HCT116 (cell line): Measurements from ENCODE around the gene FAM200B. TPM values are rescaled to one million over a fixed set of nuclear protein-coding genes. Genes with fewer than 3 reads are reported as not detected.

Experiments
- ATAC-seq: fragments of 200-7000 bp; cut with Tn5 transposase; 2 replicates; pipeline ENCODE4 v1.9.1; 2020; ENCODE audit warnings: mild to moderate bottlenecking, moderate library complexity
- BruUV-seq: library from RNA; stranded (reverse); fragments of 400-500 nt; replicated peaks from 2 replicates; lab custom pipeline; 2021; lab: Mats Ljungman, UMichigan
- CTCF ChIA-PET: fragments of 300-600 bp; sonication (Branson Sonifier 250); formaldehyde crosslinking; loops from one replicate; lab custom pipeline; 2021; ENCODE audit warnings: antibody characterized with exemption; lab: Charles Lee
- POLR2A ChIA-PET: fragments of 300-600, 350-600 bp; sonication (Branson Sonifier 250); formaldehyde crosslinking; loops from one replicate; lab custom pipeline; 2021; ENCODE audit warnings: antibody characterized with exemption; lab: Charles Lee
- RAD21 ChIA-PET, 2 experiments: fragments of 300-600 bp; sonication (Branson Sonifier 250); formaldehyde crosslinking; loops; one replicate each; lab custom pipeline; 2023; ENCODE audit warnings: low total read pairs in 2 of 2; ENCODE audit not compliant: uncharacterized antibody in 2 of 2, unreplicated experiment in 2 of 2, low non-redundant PET in 1 of 2; lab: Charles Lee
- DNase-seq: peaks from one replicate; pipeline ENCODE4 v3.0.0-alpha.2; 2010; ENCODE audit warnings: low read depth, low spot score
- H2AFZ ChIP-seq: fragments of 200-600 bp; shearing (Covaris generic), sonication (generic); 2 replicates; pipeline ENCODE4 v1.6.1; 2017; ENCODE audit warnings: low read depth, mixed run types, mixed read lengths, antibody characterized with exemption, low read length; ENCODE audit not compliant: poor library complexity, severe bottlenecking
- H3K27ac ChIP-seq: 2 replicates; pipeline ENCODE4 v1.5.1; 2012; ENCODE audit warnings: low read depth, low read length
- H3K27me3 ChIP-seq: fragments of 200-600 bp; sonication (generic); 2 replicates; pipeline ENCODE4 v1.6.1; 2016; ENCODE audit warnings: mixed run types, low read length, mixed read lengths; ENCODE audit not compliant: insufficient read depth
- H3K36me3 ChIP-seq, 2 experiments: fragments of 200-500 bp in 1 of 2; fragments of 200-600 bp in 1 of 2; sonication (Bioruptor generic) in 1 of 2; sonication (generic) in 1 of 2; 2 replicates each; pipeline versions ENCODE4 v1.5.1 to v1.6.1; 2014 to 2016; ENCODE audit warnings: low read length in 2 of 2, inconsistent platforms in 1 of 2, mixed read lengths in 1 of 2, mixed run types in 1 of 2; ENCODE audit not compliant: insufficient read depth in 2 of 2, control insufficient read depth in 1 of 2
- H3K4me1 ChIP-seq, 2 experiments: fragments of 200-600 bp in 1 of 2; sonication (generic) in 1 of 2; 2 replicates each; pipeline versions ENCODE4 v1.5.1 to v1.6.1; 2012 to 2017; ENCODE audit warnings: low read length in 2 of 2, inconsistent platforms in 1 of 2, mild to moderate bottlenecking in 1 of 2, mixed read lengths in 1 of 2, mixed run types in 1 of 2, moderate library complexity in 1 of 2; ENCODE audit not compliant: insufficient read depth in 2 of 2, control insufficient read depth in 1 of 2
- H3K4me2 ChIP-seq: fragments of 200-600 bp; sonication (generic); 2 replicates; pipeline ENCODE4 v1.6.1; 2017; ENCODE audit warnings: mixed run types, low read length, mixed read lengths
- H3K4me3 ChIP-seq, 2 experiments: fragments of 200-600 bp in 1 of 2; sonication (generic) in 1 of 2; replicated peaks in 1 of 2; 2 replicates each; pipeline ENCODE4 v1.5.1; 2011 to 2016; ENCODE audit warnings: low read length in 2 of 2, control low read depth in 1 of 2, low read depth in 1 of 2, mild to moderate bottlenecking in 1 of 2, mixed read lengths in 1 of 2, mixed run types in 1 of 2
- H3K79me2 ChIP-seq: fragments of 200-600 bp; sonication (generic); 2 replicates; pipeline ENCODE4 v1.6.1; 2017; ENCODE audit warnings: mild to moderate bottlenecking, mixed run types, low read length, moderate library complexity, mixed read lengths; ENCODE audit not compliant: insufficient read depth
- H3K9ac ChIP-seq: fragments of 200-600 bp; sonication (generic); 2 replicates; pipeline ENCODE4 v1.6.1; 2016; ENCODE audit warnings: low read length, mixed read lengths
- H3K9me2 ChIP-seq: fragments of 200-600 bp; sonication (generic), shearing (Covaris generic); 2 replicates; pipeline ENCODE4 v1.6.1; 2017; ENCODE audit warnings: mixed run types, mild to moderate bottlenecking, moderate library complexity; ENCODE audit not compliant: insufficient read depth
- H3K9me3 ChIP-seq, 2 experiments: fragments of 200-500 bp in 1 of 2; fragments of 200-600 bp in 1 of 2; sonication (Bioruptor generic) in 1 of 2; sonication (generic) in 1 of 2; 2 replicates each; pipeline ENCODE4 v1.6.1; 2014 to 2017; ENCODE audit warnings: low read length in 2 of 2, mixed read lengths in 2 of 2, inconsistent platforms in 1 of 2, low read depth in 1 of 2, mild to moderate bottlenecking in 1 of 2, mixed run types in 1 of 2, moderate library complexity in 1 of 2; ENCODE audit not compliant: control insufficient read depth in 1 of 2, insufficient read depth in 1 of 2
- H4K20me1 ChIP-seq: fragments of 200-600 bp; sonication (generic), shearing (Covaris generic); 2 replicates; pipeline ENCODE4 v1.6.1; 2017; ENCODE audit warnings: mixed run types, mild to moderate bottlenecking, moderate library complexity; ENCODE audit not compliant: insufficient read depth
- EGR1 ChIP-seq: IDR thresholded peaks from 2 replicates; pipeline ENCODE4 v1.6.1; 2012; ENCODE audit warnings: low read depth
- POLR2AphosphoS5 ChIP-seq: IDR thresholded peaks from 2 replicates; pipeline ENCODE4 v1.6.1; 2011; ENCODE audit warnings: mild to moderate bottlenecking, low read depth, low read length, moderate library complexity
- SIN3A ChIP-seq: IDR thresholded peaks from 2 replicates; pipeline ENCODE4 v1.6.1; 2012; ENCODE audit warnings: low read depth
- SP1 ChIP-seq: IDR thresholded peaks from 2 replicates; pipeline ENCODE4 v1.6.1; 2012; ENCODE audit warnings: low read depth
- TCF7L2 ChIP-seq: IDR thresholded peaks from 2 replicates; pipeline ENCODE4 v1.7.0; 2011; ENCODE audit warnings: borderline replicate concordance, inconsistent platforms; ENCODE audit not compliant: insufficient read depth, insufficient read length; ENCODE audit errors: extremely low read depth
- ZFX ChIP-seq: fragments of 450-650 bp; IDR thresholded peaks from 2 replicates; pipeline ENCODE4 v1.6.1; 2017
- ZNF274 ChIP-seq: fragments of 200-500 bp; sonication (Bioruptor generic); IDR thresholded peaks from 2 replicates; pipeline ENCODE4 v1.6.1; 2014; ENCODE audit warnings: mild to moderate bottlenecking, low read depth, low read length, inconsistent platforms
- intact Hi-C: fragments of 100-400 bp; cut with micrococcal nuclease; formaldehyde crosslinking; loops from 2 replicates; pipeline ENCODE4 v1.10.0; 2022
- total RNA-seq: library from RNA; stranded (reverse); gene quantifications from one replicate; pipeline ENCODE4 v1.2.1, GENCODE V29; 2021; ENCODE audit not compliant: unreplicated experiment
- TF ChIP-seq, protein P1 (sequence below): IDR thresholded peaks from 2 replicates; pipeline ENCODE4 v1.6.1; 2012; ENCODE audit warnings: low read depth
- TF ChIP-seq, protein P2 (sequence below): IDR thresholded peaks from 2 replicates; pipeline ENCODE4 v1.6.1; 2011; ENCODE audit warnings: mild to moderate bottlenecking, low read length, moderate library complexity; ENCODE audit not compliant: insufficient replicate concordance; ENCODE audit errors: extremely low read depth

The FAM200B gene
- total RNA-seq, 1 experiment from 2014 or later: 26.1 TPM

DNA sequence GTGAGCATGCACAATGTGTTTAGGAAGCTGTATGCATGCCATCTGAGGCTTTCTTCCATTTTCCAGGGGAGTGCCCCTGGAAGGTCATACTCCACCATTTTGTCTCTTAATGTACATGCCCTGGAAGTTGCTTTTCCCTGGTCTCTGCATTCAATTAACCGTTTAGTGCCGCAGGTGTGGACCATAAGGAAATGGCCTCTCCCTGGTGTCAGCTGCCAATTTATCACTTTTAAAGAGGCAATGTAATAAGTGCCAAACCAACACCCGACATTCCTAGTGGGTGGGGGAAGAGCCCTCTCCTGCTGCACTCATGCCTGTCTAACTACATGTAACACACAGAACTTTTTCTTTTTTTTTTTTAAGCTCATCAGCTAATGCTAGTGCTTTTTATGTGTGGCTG is 14.1 kb downstream of the FAM200B start (continued):
- no peak for TF ChIP-seq ZNF274

DNA sequence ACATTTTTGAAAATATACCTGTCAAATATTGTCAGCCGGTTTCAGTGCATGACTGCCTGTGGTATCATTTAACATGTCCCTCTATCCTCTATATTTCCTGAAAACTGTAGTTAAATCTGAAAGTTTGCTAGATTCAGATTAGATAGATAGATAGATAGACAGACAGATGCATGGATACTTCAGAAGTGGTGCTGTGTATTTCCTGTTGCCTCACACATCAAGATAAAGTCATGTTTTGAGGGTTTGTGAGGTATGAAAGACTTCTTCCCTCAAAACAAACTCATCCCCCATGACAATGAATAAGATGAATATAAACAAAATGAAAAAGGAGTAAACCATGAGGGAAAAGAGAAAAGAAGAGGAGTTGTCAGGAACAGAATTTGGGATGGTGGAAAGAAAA is 15.2 kb downstream of the FAM200B start:
- POLR2A ChIA-PET: no interaction called here
- DNase-seq: no peak
- Histone ChIP-seq H3K27me3 (no peaks in the 10 kb centered on the region), H3K27ac (no peak overlapping the region), H3K9me2 (no peaks in the 10 kb centered on the region), H3K36me3 (no peaks in the 10 kb centered on the region), H4K20me1 (no peaks in the 10 kb centered on the region)
- CTCF ChIA-PET: no interaction called here
- BruUV-seq: no TSS peak
- RAD21 ChIA-PET: no interaction called here
- TF ChIP-seq TCF7L2 (no peak), ZFX (no peak)
- TF ChIP-seq, all 23 proteins: peak for 0
- H3K4me3 ChIP-seq: no peak overlapping the region
- no peaks in the 10 kb centered on the region for H3K9me3 ChIP-seq
- intact Hi-C loops: loop anchor here (10.0 kb wide), 1 partner anchor 198 kb away; no protein-coding TSS in a partner anchor
- no peaks in the 10 kb centered on the region for H3K79me2 ChIP-seq
- no peak overlapping the region for H2AFZ ChIP-seq
- ATAC-seq: no peak
- peaks cover 0 to 26% of the 10 kb centered on the region in 2 experiments; a peak in 2 of 4 replicates for H3K4me1 ChIP-seq
- H3K9ac ChIP-seq: no peak overlapping the region
- H3K4me2 ChIP-seq: no peak overlapping the region

DNA sequence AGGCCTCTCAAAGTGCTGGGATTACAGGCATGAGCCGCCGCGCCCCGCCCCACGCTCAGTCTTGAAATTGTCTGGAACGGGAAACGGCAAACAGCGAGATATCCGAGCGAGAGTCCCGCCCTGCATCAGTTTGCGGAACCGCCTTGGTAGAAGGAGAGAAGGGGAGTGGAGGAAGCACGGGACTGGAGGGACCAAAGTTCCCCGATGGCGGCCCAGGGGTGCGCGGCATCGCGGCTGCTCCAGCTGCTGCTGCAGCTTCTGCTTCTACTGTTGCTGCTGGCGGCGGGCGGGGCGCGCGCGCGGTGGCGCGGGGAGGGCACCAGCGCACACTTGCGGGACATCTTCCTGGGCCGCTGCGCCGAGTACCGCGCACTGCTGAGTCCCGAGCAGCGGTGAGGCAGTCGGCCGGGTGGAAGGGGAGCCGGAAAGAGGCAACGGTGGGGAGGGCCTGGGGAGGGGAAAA is 21.3 kb downstream of the FAM200B start, which contains the start of gene BST1:
Gene BST1, plus strand, starts transcription at position 125 of the 463 bp plus-strand sequence. Its CDS starts 80 bp downstream, at position 205.
- RAD21 ChIA-PET: no interaction called here

More for the DNA sequence above, 21.3 kb downstream of the FAM200B start, which contains the start of gene BST1:
- TF ChIP-seq SIN3A (no peak), SP1 (no peak), EGR1 (no peak), ZFX (no peak), POLR2AphosphoS5 (no peak)
- TF ChIP-seq, protein P1, sequence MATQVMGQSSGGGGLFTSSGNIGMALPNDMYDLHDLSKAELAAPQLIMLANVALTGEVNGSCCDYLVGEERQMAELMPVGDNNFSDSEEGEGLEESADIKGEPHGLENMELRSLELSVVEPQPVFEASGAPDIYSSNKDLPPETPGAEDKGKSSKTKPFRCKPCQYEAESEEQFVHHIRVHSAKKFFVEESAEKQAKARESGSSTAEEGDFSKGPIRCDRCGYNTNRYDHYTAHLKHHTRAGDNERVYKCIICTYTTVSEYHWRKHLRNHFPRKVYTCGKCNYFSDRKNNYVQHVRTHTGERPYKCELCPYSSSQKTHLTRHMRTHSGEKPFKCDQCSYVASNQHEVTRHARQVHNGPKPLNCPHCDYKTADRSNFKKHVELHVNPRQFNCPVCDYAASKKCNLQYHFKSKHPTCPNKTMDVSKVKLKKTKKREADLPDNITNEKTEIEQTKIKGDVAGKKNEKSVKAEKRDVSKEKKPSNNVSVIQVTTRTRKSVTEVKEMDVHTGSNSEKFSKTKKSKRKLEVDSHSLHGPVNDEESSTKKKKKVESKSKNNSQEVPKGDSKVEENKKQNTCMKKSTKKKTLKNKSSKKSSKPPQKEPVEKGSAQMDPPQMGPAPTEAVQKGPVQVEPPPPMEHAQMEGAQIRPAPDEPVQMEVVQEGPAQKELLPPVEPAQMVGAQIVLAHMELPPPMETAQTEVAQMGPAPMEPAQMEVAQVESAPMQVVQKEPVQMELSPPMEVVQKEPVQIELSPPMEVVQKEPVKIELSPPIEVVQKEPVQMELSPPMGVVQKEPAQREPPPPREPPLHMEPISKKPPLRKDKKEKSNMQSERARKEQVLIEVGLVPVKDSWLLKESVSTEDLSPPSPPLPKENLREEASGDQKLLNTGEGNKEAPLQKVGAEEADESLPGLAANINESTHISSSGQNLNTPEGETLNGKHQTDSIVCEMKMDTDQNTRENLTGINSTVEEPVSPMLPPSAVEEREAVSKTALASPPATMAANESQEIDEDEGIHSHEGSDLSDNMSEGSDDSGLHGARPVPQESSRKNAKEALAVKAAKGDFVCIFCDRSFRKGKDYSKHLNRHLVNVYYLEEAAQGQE: no peak
- TF ChIP-seq, protein P2, sequence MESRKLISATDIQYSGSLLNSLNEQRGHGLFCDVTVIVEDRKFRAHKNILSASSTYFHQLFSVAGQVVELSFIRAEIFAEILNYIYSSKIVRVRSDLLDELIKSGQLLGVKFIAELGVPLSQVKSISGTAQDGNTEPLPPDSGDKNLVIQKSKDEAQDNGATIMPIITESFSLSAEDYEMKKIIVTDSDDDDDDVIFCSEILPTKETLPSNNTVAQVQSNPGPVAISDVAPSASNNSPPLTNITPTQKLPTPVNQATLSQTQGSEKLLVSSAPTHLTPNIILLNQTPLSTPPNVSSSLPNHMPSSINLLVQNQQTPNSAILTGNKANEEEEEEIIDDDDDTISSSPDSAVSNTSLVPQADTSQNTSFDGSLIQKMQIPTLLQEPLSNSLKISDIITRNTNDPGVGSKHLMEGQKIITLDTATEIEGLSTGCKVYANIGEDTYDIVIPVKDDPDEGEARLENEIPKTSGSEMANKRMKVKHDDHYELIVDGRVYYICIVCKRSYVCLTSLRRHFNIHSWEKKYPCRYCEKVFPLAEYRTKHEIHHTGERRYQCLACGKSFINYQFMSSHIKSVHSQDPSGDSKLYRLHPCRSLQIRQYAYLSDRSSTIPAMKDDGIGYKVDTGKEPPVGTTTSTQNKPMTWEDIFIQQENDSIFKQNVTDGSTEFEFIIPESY: no peak
- TF ChIP-seq, all 23 proteins: peak for 0
- H3K9me3 ChIP-seq: no peaks in the 10 kb centered on the region
- no peak within 1 kb of the TSS for H3K4me3 ChIP-seq
- no peaks in the 10 kb centered on the region for H3K4me1 ChIP-seq
- ChIA-PET CTCF (no interaction called here), POLR2A (no interaction called here)
- H3K36me3 ChIP-seq: no peaks in the 10 kb centered on the region
- no peaks in the 10 kb centered on the region for H3K79me2 ChIP-seq
- no peak within 1 kb of the TSS for H3K4me2 ChIP-seq
- H3K27ac ChIP-seq: no peak within 1 kb of the TSS
- no peak within 1 kb of the TSS for H2AFZ ChIP-seq
- ATAC-seq (no peak), DNase-seq (no peak)
- no peak within 1 kb of the TSS for H3K9ac ChIP-seq
- intact Hi-C loops: no loop called here
- H3K27me3 ChIP-seq: no peaks in the 10 kb centered on the region
- H3K9me2 ChIP-seq: no peaks in the 10 kb centered on the region
- BruUV-seq: no TSS peak
- no peaks in the 10 kb centered on the region for H4K20me1 ChIP-seq
